HG03064 (cell line): ENCODE results near the gene PATE3.

ENCODE experiments used
- ATAC-seq: cut with Tn5 transposase; IDR thresholded peaks from one replicate; pipeline ENCODE4 v1.9.1; 2021; ENCODE audit warnings: low read depth; ENCODE audit not compliant: unreplicated experiment

The PATE3 gene

GRCh38 chr11:125835748-125836147, 47.8 kb downstream of the PATE3 start:
- no peak for ATAC-seq
